Measurements from ENCODE around the gene YTHDF1.

YTHDF1 gene

DNA sequence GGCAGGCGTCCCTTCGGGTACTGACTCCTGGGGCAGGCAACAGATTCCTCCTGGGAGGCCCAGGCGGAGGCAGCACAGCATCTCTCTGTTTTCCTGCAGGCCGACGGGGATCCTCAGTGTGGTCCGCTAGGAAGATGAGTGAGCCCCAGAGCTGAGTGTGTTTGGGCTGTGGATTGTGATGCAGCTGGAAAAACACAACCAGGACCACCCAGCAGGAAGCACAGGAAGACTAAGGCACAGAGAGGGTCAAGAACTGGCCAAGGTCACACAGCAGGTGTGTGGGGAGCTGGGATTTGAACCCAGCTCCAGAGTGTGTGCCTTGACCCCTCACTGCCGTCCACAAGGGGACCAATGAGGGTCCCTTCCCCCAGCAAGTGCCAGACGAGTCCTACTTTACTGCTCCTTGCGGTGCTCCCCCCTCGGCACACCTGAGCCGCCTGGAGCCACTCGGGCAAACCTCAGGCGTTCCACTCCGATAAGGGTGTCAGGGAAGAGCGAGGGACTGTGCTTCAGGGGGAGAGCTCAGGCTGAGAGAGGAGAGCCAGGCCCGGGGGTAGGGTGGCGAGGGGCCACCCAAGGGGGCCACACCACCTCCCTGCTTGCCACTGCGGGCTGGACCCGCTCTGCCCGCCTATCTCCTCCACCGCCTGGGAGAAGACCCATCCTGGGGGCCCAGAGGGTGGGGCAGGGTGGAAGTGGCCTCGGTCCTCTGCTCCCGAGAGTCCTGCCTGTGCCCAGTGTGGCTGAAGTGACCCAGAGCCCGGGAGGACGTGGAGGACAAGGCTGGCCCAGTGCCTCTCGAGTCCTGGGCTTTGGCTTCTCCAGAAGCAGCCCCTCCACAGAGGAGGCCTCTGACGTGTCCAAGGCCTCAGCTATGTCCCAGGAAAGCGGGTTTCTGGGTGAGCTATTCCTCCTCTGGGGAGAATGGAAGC is 63.3 kb downstream of the YTHDF1 start:
- no peak overlapping the region for H3K4me3 Mint-ChIP-seq
- no peaks in the 10 kb centered on the region for H3K36me3 Mint-ChIP-seq (ENCODE audit: low read depth)
- DNase-seq (no peak), ATAC-seq (no peak)
- H3K4me1 Mint-ChIP-seq, result no peaks in the 10 kb centered on the region
- H3K27me3 Mint-ChIP-seq, result peaks cover 19% of the 10 kb centered on the region
- H3K27ac Mint-ChIP-seq, result no peak overlapping the region
- peaks cover 10% of the 10 kb centered on the region for H3K9me3 Mint-ChIP-seq

DNA sequence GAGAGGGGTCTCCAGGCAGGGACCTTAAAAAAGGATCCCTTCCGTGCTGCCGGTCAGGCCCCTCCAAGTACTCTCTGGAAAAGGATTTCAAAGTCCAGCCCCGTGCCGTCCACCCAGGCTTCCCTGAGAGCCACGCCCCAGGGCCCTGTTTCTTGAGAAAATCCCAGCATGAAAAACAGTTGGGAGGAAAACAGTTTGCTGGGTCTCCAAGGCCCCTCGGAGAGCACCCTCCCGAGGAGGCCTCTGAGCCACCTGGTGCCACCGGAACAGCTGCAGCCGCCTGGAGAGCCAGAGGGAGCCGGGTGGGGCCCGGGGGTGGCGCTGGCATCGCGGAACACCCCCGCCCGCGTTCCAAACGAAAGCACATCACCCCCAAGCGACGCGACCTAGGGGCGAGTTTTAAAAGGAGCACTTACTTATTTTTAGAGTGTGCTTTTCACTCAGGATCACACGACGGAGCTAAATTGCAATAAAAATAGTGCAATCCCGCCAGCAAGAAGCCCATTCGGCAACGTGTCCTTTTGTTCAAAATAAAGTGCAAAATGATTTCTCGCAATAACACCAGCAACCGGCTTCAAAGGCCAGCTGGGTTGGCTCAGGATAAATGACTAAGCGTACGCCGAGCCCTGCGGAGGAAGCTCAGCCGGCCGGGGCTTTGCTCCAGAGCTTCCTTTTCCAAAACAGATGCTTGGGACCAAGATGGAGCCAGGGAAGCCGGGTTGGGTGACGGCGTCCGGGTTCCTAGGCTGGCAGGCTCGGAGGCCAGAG is 64.2 kb downstream of the YTHDF1 start:
- ATAC-seq, result no peak
- Mint-ChIP-seq H3K4me3 (no peak overlapping the region), H3K9me3 (peaks cover 13% of the 10 kb centered on the region), H3K36me3 (ENCODE audit: low read depth) (no peaks in the 10 kb centered on the region), H3K27ac (no peak overlapping the region), H3K4me1 (no peaks in the 10 kb centered on the region), H3K27me3 (peaks cover 20% of the 10 kb centered on the region)
- DNase-seq, result no peak

DNA sequence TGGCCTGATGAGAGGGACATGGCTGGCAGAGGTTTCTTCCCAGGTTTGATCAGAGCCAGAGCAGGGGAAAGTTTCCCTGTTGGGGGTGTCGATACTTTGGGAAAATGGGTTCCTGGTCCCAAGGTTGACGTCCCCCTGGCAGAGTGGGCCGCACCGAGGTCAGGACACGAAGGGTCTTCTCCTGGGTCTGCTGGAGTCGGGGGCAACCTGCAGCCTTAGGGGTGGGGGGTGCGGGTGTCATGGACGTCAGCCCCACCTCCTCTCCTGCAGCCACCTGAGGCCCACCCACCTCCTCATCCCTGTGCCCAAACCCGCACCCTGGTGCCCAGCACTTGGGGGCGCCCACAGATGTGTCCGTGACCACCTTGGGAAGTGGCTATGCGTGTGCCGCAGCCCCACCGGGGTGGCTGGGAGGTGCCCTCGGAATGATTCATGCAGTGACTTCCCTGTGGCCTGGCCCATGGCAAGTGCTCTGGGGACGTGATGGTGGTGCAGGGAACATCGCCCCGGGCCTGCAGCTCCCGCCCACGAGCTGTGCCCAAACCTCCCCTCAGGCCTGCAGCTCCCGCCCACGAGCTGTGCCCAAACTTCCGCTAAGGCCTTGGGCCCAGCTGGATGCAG is 64.9 kb downstream of the YTHDF1 start:
- Mint-ChIP-seq H3K4me3 (no peak overlapping the region), H3K9me3 (peaks cover 13% of the 10 kb centered on the region), H3K27me3 (peaks cover 20% of the 10 kb centered on the region), H3K27ac (no peak overlapping the region), H3K36me3 (ENCODE audit: low read depth) (no peaks in the 10 kb centered on the region), H3K4me1 (no peaks in the 10 kb centered on the region)
- no peak for DNase-seq
- no peak for ATAC-seq

DNA sequence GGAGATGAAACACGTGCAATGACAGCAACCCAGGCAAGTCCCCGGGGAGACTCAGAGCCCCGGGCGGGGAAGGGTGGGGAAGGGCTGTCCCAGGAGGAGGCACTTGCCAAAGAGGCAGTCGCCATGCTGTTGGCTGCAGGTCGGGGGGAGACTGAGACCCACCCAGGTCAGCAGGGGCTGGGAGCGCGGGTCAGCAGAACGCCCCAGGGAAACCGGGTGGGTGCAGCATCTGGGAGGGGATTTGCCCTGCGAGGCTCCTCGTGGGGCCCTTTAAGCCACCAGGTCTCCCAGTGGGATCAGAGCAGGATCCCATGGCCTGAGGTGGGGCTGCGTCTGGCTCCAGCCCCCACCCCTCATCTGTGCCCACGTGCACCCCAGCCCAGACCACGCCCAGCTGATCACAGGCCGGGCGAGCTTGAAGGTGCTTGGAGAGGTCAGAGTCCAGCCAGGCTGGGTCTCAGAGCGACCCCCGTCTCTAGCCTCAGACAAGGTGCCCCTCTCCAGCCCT is 65.5 kb downstream of the YTHDF1 start:
- Mint-ChIP-seq H3K36me3 (ENCODE audit: low read depth) (no peaks in the 10 kb centered on the region), H3K9me3 (peaks cover 13% of the 10 kb centered on the region), H3K4me1 (no peaks in the 10 kb centered on the region), H3K4me3 (no peak overlapping the region), H3K27me3 (peaks cover 20% of the 10 kb centered on the region), H3K27ac (no peak overlapping the region)
- ATAC-seq, result no peak
- no peak for DNase-seq

DNA sequence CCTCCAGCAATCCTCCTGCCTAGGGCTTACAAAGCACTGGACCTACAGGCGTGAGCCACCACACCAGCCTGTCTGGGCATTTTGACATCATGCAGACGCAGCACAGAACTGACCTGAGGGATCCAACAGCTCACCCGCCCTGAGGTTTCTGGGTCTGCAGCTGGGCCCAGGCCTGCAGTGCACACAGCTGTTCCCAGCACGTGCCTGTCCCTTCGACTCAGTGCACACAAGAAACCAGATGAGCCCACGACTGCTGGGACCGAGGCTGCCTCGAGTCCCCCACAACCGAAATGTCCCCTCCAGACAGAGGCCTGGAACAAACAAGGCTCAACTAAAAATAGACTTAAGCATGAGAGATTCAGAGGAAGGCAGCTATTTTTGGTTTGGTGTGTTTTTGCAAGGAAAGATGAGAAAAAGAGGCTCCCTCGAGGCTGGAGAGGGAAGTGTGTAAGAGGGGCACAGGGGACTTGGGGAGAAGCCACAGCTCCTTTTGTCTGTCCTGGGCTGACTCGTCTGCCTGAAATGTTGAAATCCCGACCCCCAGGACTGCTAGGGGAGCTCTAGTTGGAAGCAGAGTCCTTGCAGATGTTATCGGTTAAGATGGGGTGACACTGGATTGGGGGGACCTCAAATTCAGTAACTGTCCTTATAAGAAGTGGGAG is 66.3 kb downstream of the YTHDF1 start:
- H3K27me3 Mint-ChIP-seq, result peaks cover 20% of the 10 kb centered on the region
- peaks cover 13% of the 10 kb centered on the region for H3K9me3 Mint-ChIP-seq
- H3K4me1 Mint-ChIP-seq, result no peaks in the 10 kb centered on the region
- DNase-seq (no peak), ATAC-seq (no peak)
- H3K27ac Mint-ChIP-seq, result no peak overlapping the region
- no peaks in the 10 kb centered on the region for H3K36me3 Mint-ChIP-seq (ENCODE audit: low read depth)
- H3K4me3 Mint-ChIP-seq, result no peak overlapping the region

DNA sequence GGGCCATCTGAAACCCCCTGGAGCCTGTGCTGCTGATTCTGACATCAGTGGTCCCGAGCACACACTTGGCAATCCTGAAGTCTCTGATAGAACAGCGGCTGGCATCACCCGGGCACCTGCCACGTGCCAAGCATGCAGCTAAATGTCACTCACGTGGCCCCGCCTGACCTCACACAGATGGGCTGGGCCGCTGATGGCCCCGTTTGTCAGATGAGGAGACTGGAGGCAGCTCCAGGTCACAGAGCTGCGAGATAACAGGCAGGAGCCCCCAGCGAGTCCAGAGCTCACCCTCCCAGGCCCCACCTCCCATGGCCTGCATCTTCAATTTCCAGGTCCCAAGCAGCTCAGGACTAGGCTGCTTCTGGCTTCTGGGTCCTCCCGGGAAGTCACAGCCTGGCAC is 67.2 kb downstream of the YTHDF1 start:
- ATAC-seq (no peak), DNase-seq (no peak)
- Mint-ChIP-seq H3K27ac (no peak overlapping the region), H3K36me3 (ENCODE audit: low read depth) (no peaks in the 10 kb centered on the region), H3K27me3 (peaks cover 16% of the 10 kb centered on the region), H3K4me1 (no peaks in the 10 kb centered on the region), H3K9me3 (peaks cover 13% of the 10 kb centered on the region), H3K4me3 (no peak overlapping the region)

DNA sequence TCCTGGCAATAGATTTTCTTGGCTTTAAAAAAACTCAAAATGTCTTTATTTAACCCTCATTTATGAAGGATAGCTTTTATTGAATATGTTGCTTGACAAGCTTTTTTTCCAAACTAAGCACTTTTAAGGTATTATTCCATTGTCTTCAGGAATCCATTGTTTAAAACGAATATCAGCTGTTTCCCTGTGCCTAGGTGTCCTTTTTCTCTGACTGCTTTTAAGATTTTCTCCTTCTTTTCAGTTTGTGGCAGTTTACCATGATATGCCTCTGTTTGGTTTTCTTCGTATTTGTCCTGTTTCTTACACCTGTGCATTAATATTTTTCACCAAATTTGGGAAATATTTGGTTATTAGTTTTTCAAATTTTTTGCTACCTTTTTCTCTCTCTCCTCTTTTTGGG is 68.4 kb downstream of the YTHDF1 start:
- Mint-ChIP-seq H3K27ac (no peak overlapping the region), H3K4me3 (no peak overlapping the region), H3K9me3 (peaks cover 13% of the 10 kb centered on the region), H3K36me3 (ENCODE audit: low read depth) (no peaks in the 10 kb centered on the region), H3K27me3 (peaks cover 16% of the 10 kb centered on the region), H3K4me1 (no peaks in the 10 kb centered on the region)
- DNase-seq (no peak), ATAC-seq (no peak)

All from activated naive CD8-positive, alpha-beta T cell treated with anti-CD3 and anti-CD28 coated beads, Interleukin-2, amount 50 U/mL, for 24 hours (primary cell).